DOHH2 (cell line): Measurements from ENCODE around the gene TAF4.

ENCODE experiments used
- H3F3A ChIP-seq: fragments of 200-600 bp; sonication (generic), shearing (Covaris generic); 2 replicates; pipeline ENCODE4 v1.6.0; 2016; ENCODE audit warnings: antibody characterized with exemption, mild to moderate bottlenecking; ENCODE audit not compliant: control insufficient read depth, insufficient read depth
- H3K27ac ChIP-seq: fragments of 200-600 bp; sonication (generic); 2 replicates; pipeline ENCODE4 v1.5.1; 2014; ENCODE audit warnings: low read depth, mild to moderate bottlenecking, low read length, moderate library complexity
- H3K27me3 ChIP-seq: fragments of 200-600 bp; sonication (generic); 2 replicates; pipeline ENCODE4 v1.6.1; 2014; ENCODE audit warnings: mild to moderate bottlenecking, low read length, mixed read lengths; ENCODE audit not compliant: control insufficient read depth
- H3K36me3 ChIP-seq: fragments of 200-600 bp; sonication (generic); 2 replicates; pipeline ENCODE4 v1.6.1; 2014; ENCODE audit warnings: mild to moderate bottlenecking, low read length, moderate library complexity, mixed read lengths; ENCODE audit not compliant: control insufficient read depth
- H3K4me1 ChIP-seq: fragments of 200-600 bp; sonication (generic); 2 replicates; pipeline ENCODE4 v1.6.1; 2014; ENCODE audit warnings: mild to moderate bottlenecking, low read length, mixed read lengths; ENCODE audit not compliant: control insufficient read depth
- H3K4me2 ChIP-seq: fragments of 200-600 bp; sonication (generic); 2 replicates; pipeline ENCODE4 v1.6.0; 2014; ENCODE audit warnings: mild to moderate bottlenecking, low read length, moderate library complexity
- H3K4me3 ChIP-seq: fragments of 200-600 bp; sonication (generic); 2 replicates; pipeline ENCODE4 v1.5.1; 2014; ENCODE audit warnings: mild to moderate bottlenecking, low read length, mixed read lengths
- H3K79me2 ChIP-seq: fragments of 200-600 bp; sonication (generic); 2 replicates; pipeline ENCODE4 v1.6.1; 2014; ENCODE audit warnings: mild to moderate bottlenecking, low read length, mixed read lengths; ENCODE audit not compliant: control insufficient read depth
- H3K9me2 ChIP-seq: fragments of 200-600 bp; sonication (generic); replicated peaks from 2 replicates; pipeline ENCODE4 v1.6.1; 2014; ENCODE audit warnings: mild to moderate bottlenecking, low read length, mixed read lengths; ENCODE audit not compliant: control insufficient read depth
- H3K9me3 ChIP-seq: fragments of 200-600 bp; sonication (generic); 2 replicates; pipeline ENCODE4 v1.6.1; 2014; ENCODE audit warnings: antibody characterized with exemption, low read length, mixed read lengths; ENCODE audit not compliant: control insufficient read depth, insufficient read depth
- H4K20me1 ChIP-seq: fragments of 200-600 bp; sonication (generic); 2 replicates; pipeline ENCODE4 v1.6.0; 2014; ENCODE audit warnings: low read depth, mild to moderate bottlenecking, antibody characterized with exemption, low read length, moderate library complexity; ENCODE audit not compliant: control insufficient read depth, insufficient read depth
- CTCF ChIP-seq: fragments of 200-600 bp; sonication (generic); IDR thresholded peaks from one replicate; pipeline ENCODE4 v1.5.1; 2014; ENCODE audit warnings: antibody characterized with exemption, mild to moderate bottlenecking, low read depth, low read length; ENCODE audit not compliant: poor library complexity, severe bottlenecking
- EZH2phosphoT487 ChIP-seq: fragments of 200-600 bp; sonication (generic); IDR thresholded peaks from 2 replicates; pipeline ENCODE4 v1.6.1; 2017; ENCODE audit warnings: borderline replicate concordance, mild to moderate bottlenecking, antibody characterized with exemption, low read length, moderate library complexity, mixed read lengths

TAF4 gene

GRCh38 chr20:61951695-61952533 lies 113.8 kb downstream of the TAF4 start:
- Histone ChIP-seq H3K9me3 (no peaks in the 10 kb centered on the region), H4K20me1 (no peaks in the 10 kb centered on the region), H3K79me2 (no peaks in the 10 kb centered on the region), H3F3A (no peaks in the 10 kb centered on the region), H3K4me3 (no peak overlapping the region), H3K36me3 (no peaks in the 10 kb centered on the region), H3K9me2 (no peaks in the 10 kb centered on the region), H3K27ac (no peak overlapping the region), H3K4me1 (no peaks in the 10 kb centered on the region), H3K27me3 (peaks cover 5% of the 10 kb centered on the region; the same call in 1 of the 2 replicates), H3K4me2 (no peak overlapping the region)
- TF ChIP-seq EZH2phosphoT487, result no peak

- no peak overlapping the region for H3K4me2 ChIP-seq
- H3K27ac ChIP-seq, result no peak overlapping the region
- no peaks in the 10 kb centered on the region for H3K9me3 ChIP-seq
- no peaks in the 10 kb centered on the region for H3F3A ChIP-seq
- no peaks in the 10 kb centered on the region for H3K79me2 ChIP-seq
- no peaks in the 10 kb centered on the region for H3K36me3 ChIP-seq
- no peaks in the 10 kb centered on the region for H3K4me1 ChIP-seq
- H3K9me2 ChIP-seq, result no peaks in the 10 kb centered on the region
- peaks cover 2% of the 10 kb centered on the region; the same call in 1 of the 2 replicates for H3K27me3 ChIP-seq
- no peaks in the 10 kb centered on the region for H4K20me1 ChIP-seq
- no peak overlapping the region for H3K4me3 ChIP-seq
- TF ChIP-seq EZH2phosphoT487 (no peak), CTCF (no peak)
Measured at GRCh38 chr20:61950641-61951071, 115.0 kb downstream of the TAF4 start.

- no peaks in the 10 kb centered on the region for H3F3A ChIP-seq
- no peaks in the 10 kb centered on the region for H3K9me3 ChIP-seq
- H3K4me3 ChIP-seq, result no peak overlapping the region
- no peaks in the 10 kb centered on the region for H3K79me2 ChIP-seq
- H3K27me3 ChIP-seq, result no peaks in the 10 kb centered on the region
- no peak overlapping the region for H3K4me2 ChIP-seq
- no peak for TF ChIP-seq CTCF
- no peak for TF ChIP-seq EZH2phosphoT487
- no peaks in the 10 kb centered on the region for H3K36me3 ChIP-seq
- H4K20me1 ChIP-seq, result no peaks in the 10 kb centered on the region
- H3K27ac ChIP-seq, result no peak overlapping the region
- H3K9me2 ChIP-seq, result no peaks in the 10 kb centered on the region
- H3K4me1 ChIP-seq, result no peaks in the 10 kb centered on the region
Measured at GRCh38 chr20:61949714-61950640, 115.7 kb downstream of the TAF4 start.

GRCh38 chr20:61949363-61949713 lies 116.3 kb downstream of the TAF4 start:
- no peak for TF ChIP-seq EZH2phosphoT487
- no peak for TF ChIP-seq CTCF
- H3K9me3 ChIP-seq, result no peaks in the 10 kb centered on the region
- H3K27ac ChIP-seq, result no peak overlapping the region
- H3K9me2 ChIP-seq, result no peaks in the 10 kb centered on the region
- no peaks in the 10 kb centered on the region for H3K36me3 ChIP-seq
- no peaks in the 10 kb centered on the region for H3K4me1 ChIP-seq
- H3K4me2 ChIP-seq, result no peak overlapping the region
- no peak overlapping the region for H3K4me3 ChIP-seq
- no peaks in the 10 kb centered on the region for H3K27me3 ChIP-seq
- H3F3A ChIP-seq, result no peaks in the 10 kb centered on the region
- H4K20me1 ChIP-seq, result no peaks in the 10 kb centered on the region
- no peaks in the 10 kb centered on the region for H3K79me2 ChIP-seq
